ENCODE results near the gene DNAJB1. TPM values are rescaled to one million over a fixed set of nuclear protein-coding genes. Genes with fewer than 3 reads are reported as not detected.

DNAJB1 gene
- total and polyA plus RNA-seq, 10 of the 15 experiments (the other 5 are each of a cell fraction or from before 2014, with no cell fraction given): 4.8 to 65.8 (median 34.9) TPM

DNA sequence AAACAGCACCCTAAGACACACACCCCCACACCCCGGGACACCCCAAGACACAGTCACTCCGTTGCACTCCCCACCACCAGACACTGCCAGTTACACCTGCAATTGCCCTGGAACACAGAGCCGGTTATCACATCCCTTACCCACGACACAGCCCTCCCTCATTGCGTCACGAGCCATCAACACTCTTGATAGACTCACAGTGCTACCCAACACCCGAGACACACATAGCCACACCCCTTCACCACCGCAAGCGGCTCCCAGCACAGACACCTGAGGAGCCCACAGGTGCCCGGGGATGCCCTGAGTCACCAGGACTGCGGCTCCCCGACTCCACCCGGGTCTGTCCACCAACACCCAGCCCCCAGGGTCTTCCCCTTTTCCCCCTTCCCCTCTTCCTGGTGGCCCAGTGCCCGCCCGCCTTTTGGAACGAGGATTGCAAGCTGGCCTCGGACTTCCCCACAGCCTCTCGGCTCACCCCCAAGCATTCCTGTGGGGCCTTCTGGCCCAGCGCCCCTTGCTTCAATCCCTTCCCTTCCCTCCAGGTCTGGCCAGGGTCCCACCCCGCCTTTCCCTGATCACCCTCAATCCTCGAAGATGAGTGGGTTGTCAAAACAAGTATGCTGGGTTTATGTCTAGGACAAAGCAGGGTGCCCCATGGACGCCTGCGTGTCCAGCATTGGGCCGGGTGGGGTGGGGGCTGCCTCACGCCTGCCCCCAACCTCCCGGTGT, 41.4 kb downstream of the DNAJB1 start:
- ATAC-seq: no peak
- H3K79me2 ChIP-seq (ENCODE audit: control insufficient read depth, insufficient read depth, low read length): no peaks in the 10 kb centered on the region
- no peaks in the 10 kb centered on the region for H3K9me3 ChIP-seq (replicated peaks; ENCODE audit: control insufficient read depth, insufficient read depth, low read length)
- H2AFZ ChIP-seq (ENCODE audit: control insufficient read depth, low read depth, low read length): no peak overlapping the region
- no peak for DNase-seq (ENCODE audit: low read depth, low spot score)
- no peak overlapping the region for H3K9ac ChIP-seq (ENCODE audit: control insufficient read depth, insufficient read depth, low read length)
- intact Hi-C loops (cut with micrococcal nuclease; ENCODE audit: unreplicated experiment): loop anchor here (10.0 kb wide), 1 partner anchor 122 kb away; no protein-coding TSS in a partner anchor
- no peak for TF ChIP-seq IRF4 (IDR thresholded peaks at IDR 0.05; ENCODE audit: low read depth, low read length)
- TF ChIP-seq MTA3 (IDR thresholded peaks at IDR 0.05; ENCODE audit: borderline replicate concordance, low read length): no peak
- TF ChIP-seq, protein P1, sequence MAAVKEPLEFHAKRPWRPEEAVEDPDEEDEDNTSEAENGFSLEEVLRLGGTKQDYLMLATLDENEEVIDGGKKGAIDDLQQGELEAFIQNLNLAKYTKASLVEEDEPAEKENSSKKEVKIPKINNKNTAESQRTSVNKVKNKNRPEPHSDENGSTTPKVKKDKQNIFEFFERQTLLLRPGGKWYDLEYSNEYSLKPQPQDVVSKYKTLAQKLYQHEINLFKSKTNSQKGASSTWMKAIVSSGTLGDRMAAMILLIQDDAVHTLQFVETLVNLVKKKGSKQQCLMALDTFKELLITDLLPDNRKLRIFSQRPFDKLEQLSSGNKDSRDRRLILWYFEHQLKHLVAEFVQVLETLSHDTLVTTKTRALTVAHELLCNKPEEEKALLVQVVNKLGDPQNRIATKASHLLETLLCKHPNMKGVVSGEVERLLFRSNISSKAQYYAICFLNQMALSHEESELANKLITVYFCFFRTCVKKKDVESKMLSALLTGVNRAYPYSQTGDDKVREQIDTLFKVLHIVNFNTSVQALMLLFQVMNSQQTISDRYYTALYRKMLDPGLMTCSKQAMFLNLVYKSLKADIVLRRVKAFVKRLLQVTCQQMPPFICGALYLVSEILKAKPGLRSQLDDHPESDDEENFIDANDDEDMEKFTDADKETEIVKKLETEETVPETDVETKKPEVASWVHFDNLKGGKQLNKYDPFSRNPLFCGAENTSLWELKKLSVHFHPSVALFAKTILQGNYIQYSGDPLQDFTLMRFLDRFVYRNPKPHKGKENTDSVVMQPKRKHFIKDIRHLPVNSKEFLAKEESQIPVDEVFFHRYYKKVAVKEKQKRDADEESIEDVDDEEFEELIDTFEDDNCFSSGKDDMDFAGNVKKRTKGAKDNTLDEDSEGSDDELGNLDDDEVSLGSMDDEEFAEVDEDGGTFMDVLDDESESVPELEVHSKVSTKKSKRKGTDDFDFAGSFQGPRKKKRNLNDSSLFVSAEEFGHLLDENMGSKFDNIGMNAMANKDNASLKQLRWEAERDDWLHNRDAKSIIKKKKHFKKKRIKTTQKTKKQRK (IDR thresholded peaks at IDR 0.05; ENCODE audit: low read depth, low read length): no peak
- no peak for TF ChIP-seq NR2C2 (IDR thresholded peaks at IDR 0.05; ENCODE audit: borderline replicate concordance, control insufficient read depth, insufficient read length, low read depth)
- TF ChIP-seq, protein P2, sequence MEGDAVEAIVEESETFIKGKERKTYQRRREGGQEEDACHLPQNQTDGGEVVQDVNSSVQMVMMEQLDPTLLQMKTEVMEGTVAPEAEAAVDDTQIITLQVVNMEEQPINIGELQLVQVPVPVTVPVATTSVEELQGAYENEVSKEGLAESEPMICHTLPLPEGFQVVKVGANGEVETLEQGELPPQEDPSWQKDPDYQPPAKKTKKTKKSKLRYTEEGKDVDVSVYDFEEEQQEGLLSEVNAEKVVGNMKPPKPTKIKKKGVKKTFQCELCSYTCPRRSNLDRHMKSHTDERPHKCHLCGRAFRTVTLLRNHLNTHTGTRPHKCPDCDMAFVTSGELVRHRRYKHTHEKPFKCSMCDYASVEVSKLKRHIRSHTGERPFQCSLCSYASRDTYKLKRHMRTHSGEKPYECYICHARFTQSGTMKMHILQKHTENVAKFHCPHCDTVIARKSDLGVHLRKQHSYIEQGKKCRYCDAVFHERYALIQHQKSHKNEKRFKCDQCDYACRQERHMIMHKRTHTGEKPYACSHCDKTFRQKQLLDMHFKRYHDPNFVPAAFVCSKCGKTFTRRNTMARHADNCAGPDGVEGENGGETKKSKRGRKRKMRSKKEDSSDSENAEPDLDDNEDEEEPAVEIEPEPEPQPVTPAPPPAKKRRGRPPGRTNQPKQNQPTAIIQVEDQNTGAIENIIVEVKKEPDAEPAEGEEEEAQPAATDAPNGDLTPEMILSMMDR (IDR thresholded peaks at IDR 0.05 in 2 of 3, conservative IDR thresholded peaks at IDR 0.05 in 1 of 3; ENCODE audit: control insufficient read depth in 2 of 3, extremely low read depth in 1 of 3, insufficient read depth in 1 of 3, low read depth in 3 of 3, low read length in 3 of 3): no peak
- no peak for TF ChIP-seq ZNF384 (IDR thresholded peaks at IDR 0.05; ENCODE audit: borderline replicate concordance, low read depth, low read length)
- no peak for FAIRE-seq
- H3K36me3 ChIP-seq (ENCODE audit: control insufficient read depth in 2 of 2, insufficient read depth in 2 of 2, low read length in 1 of 2): no peaks in the 10 kb centered on the region; a peak in 1 of 4 replicates
- POLR2A ChIA-PET: no interaction called here
- RAD21 ChIA-PET (ENCODE audit: unreplicated experiment): no interaction called here
- no peak overlapping the region for H3K4me3 ChIP-seq
- H3K4me1 ChIP-seq (ENCODE audit: control insufficient read depth, insufficient read depth, low read length): no peaks in the 10 kb centered on the region; the same call in 1 of the 2 replicates
- no peaks in the 10 kb centered on the region; the same call in 1 of the 2 replicates for H4K20me1 ChIP-seq (ENCODE audit: control insufficient read depth, insufficient read depth)
- no TSS peak for BruUV-seq (replicated peaks)
- 40% methylated on average over 22 of the region's 26 CpGs for WGBS (ENCODE audit: insufficient coverage, insufficient replicate concordance, low lambda C conversion rate, missing lambda C conversion rate)
- SMC1A ChIA-PET (ENCODE audit: uncharacterized antibody, unreplicated experiment): no interaction called here
- in situ Hi-C loops (cut with MboI): no loop called here
- CTCF ChIA-PET: interaction anchor here (0.6 to 5.1 kb wide), 3 partner anchors 35 to 115 kb away, joined by 4 to 42 read pairs (median 4); partner anchors contain the start of gene PKN1
- H3K4me2 ChIP-seq (ENCODE audit: control insufficient read depth, insufficient read depth): no peak overlapping the region
- peaks cover 5 to 6% of the 10 kb centered on the region in 2 experiments; a peak in 3 of 4 replicates for H3K27me3 ChIP-seq (replicated peaks in 1 of 2; ENCODE audit: control insufficient read depth in 2 of 2, insufficient read depth in 2 of 2, low read length in 1 of 2)
- no peak overlapping the region for H3K27ac ChIP-seq (ENCODE audit: control insufficient read depth, insufficient read depth)
